Embryonic facial prominence (tissue), 1 donor: ENCODE data around the gene PRDM10.

Experiments
- DNase-seq: peaks from one replicate; pipeline ENCODE4 v3.0.0-alpha.2; 2016; ENCODE audit errors: extremely low spot score

The PRDM10 gene

GRCh38 chr11:130006929-130007328 is 4.3 kb upstream of the PRDM10 start:
- no peak for DNase-seq

DNA sequence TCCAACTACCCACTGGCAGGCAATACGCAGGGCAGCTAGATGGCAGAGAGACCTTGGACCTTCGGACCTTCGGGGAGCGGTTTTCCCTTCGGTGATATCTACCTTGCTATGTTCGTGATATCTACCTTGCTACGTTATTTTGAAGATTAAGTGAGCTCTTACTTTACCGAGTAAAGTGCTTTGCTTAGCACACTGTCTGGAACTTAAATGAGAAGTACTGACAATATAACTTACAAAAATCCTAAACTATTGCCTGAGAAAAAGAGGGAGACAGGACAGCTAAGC is 1.0 kb upstream of the PRDM10 start:
- no peak for DNase-seq

DNA sequence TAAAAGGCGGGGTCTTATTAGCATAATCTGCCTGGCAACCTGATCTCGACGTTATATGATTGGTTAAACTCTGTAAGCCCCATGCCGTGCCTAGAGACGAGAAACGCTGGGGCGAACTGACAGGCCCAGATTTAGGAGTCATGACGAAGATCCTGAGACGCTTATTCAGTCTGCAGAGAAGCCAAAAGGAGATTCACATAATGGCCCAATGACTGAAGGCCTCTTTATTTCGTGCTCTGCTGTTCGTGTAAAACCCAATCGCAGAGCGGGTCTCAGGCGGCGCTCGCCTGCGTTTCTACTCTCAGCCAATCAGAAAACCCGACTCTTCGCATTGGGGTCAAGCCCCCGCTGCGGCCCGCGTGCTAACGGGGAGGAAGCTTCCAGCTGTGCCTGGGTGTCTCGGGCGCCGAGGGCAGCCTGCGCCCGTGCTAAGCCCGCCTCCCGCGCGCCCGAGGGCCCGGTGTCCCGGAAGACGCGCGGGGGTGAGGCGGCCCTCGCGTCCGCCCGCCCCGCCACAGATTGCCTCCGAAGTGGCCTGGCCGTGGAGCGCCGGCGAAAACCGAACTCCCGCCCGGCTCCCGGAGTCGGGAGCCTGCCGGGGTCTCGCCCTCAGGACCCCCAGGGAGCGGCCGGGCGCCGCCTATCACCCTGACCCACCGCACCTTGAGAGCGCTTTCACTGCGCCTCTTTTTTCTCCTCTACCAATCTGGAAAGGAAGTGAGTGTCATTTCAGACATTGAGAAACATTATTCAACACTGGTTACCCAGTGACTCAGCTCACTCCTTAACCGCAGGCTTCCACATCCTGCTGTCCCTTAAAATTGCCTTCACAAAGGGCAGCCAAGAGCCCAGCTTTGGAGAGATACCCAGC is 446 bp upstream of the PRDM10 start:
- peak; percentile 97 for DNase-seq

DNA sequence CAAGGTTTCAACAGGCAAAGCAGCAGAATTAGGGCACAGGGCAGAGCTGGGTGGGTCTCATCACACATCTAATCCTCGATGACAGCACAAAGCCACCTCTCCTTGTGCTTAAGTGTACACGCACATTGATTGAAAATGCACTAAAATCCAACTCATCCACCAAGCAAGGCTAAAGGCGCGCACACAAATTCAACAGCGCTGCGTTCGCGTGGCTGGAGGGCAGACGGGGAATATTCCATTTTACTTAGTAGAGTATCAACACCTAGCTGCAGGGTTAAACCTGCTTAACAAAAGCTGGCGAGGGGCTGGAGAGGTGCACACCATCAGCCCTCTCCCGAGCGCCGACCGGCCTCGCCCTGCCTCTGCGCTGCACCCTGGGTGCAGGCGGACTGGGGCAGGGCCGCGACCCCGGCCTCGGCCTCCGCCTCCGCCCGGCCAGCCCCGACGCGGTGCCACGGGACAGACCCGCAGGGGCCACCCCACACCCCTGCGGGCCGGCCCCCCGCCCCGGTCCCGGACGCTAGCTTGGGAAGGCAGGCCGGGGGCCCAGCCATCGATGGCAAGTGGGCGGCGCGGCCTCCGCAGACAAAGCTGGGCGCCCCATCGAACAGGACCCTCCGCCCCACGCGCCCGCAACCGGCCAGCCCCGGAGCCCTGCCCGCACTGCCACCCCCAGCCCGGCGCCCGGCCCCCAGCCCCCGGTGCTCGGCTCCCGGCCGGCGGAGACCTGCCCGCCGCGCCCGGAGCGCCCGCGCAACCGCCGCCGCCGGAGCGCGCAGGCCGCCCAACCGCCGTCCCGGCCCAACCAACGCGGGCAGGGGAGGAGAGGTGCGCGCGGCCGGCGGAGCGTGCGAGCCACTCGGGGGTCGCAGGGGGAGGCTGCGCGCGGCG is 929 bp downstream of the PRDM10 start:
- DNase-seq: no peak

DNA sequence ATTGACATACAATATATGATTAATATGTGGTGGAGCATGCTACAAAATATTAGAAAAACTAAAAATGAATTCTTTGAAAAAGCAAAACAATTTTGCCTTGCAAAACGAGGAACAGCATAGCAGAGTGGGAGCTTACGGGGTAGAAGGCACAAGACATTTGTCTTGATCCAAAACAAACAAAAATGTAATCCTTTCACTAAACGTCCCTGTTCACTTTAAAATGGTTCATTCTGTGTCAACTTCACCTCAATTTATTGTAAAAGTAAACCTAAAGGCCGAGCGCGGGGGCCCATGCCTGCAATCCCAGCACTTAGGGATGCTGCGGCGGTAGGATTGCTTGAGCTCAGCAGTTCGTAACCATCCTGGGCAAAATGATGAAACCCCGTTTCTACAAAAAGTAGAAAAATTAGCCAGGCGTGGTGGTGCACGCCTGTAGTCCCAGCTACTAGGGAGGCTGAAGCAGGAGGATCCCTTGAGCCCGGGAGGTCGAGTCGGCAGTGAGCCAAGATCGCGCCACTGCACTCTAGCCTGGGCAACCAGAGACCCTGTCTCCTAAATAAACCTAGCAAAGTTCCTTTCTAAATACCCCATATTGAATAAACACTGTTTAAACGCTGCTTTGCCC is 2.0 kb downstream of the PRDM10 start:
- no peak for DNase-seq

DNA sequence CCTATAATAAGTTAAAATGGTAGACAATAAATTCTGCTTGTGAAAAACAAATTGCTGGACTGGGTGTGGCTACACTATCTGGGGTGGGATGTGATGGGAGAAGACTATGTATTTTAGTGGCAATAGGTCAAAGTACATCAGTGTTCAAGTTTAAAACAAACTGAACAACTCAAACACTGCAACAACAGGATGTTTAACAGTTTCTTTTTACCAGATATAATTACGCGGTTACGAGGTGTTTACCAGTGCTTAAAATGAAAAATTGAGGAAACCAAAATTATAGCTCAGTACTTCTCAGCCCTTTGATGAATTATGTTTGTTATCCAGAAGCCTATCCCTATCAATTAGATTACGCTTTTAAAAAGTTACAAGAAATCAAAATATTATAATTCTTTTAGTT is 3.2 kb downstream of the PRDM10 start:
- DNase-seq: no peak

DNA sequence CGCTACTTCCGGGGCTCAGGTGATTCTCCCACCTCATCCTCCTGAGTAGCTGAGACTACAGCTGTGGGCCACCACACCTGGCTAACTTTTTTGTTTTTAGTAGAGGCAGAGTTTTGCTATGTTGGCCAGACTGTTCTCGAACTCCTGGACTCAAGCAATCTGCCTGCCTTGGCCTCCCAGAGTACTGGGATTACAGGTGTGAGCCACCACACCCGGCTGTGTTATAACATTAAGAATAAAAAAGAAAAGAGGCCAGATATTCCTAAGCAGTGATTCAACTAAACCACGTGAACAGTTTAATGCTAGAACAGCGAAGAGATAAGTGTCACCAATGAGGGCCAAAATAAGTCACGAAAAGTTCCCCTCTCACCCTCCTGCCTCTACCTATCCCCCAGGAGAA is 3.7 kb downstream of the PRDM10 start:
- DNase-seq: no peak

GRCh38 chr11:129998107-129998506 is 4.5 kb downstream of the PRDM10 start:
- DNase-seq: no peak

DNA sequence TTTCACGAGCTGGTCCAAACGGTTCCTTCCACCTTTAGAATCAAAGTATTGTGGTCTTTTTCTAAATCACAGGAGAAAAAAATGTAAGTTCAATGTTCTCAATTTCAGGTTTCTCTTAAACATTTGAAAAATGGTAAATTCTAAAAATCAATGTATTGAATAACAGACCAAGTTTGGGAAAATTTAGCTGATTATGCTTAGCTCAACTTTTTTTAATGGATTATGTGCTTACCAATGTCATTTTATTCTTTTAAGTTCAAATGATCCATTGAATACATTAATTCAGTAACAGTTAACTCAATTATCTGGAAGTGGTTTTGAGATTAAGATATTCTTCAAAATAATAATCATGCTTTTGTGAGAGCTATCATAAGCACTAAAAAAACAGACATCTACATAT is 5.1 kb downstream of the PRDM10 start:
- DNase-seq: no peak

DNA sequence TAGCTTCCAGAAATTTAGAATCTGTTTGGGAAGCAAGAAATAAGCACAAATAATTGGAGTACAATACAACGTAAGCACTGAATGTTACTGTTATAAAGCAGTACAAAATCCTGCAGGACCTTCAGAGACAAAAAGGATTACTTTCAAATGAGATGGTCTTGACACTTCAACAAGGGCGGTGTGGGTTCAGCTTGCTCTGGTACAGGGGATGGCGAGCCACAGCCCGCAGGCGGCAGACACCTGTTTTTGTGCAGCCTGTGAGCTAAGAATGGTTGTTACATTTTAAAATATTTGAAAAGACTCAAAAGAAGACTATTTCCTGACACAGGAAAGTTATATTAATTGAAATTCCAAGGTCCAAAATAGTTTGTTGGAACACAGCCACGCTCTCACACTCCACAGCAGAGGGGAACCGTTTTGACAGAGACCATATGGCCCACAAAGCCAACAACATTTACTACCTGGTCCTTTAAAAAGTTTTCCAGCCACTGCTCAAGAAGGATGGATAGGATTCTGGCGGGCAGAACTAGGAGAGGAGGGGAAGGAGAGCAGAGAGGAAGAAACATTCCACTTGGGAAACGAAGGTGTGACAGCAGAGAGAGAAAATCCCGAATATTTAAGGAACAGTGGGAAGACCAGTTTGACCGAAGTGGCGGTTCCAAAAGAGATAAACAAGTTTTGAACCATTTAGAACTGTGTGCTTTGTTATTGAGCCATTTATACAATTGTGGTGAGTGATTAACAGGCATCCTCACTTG is 6.3 kb downstream of the PRDM10 start:
- DNase-seq: no peak

DNA sequence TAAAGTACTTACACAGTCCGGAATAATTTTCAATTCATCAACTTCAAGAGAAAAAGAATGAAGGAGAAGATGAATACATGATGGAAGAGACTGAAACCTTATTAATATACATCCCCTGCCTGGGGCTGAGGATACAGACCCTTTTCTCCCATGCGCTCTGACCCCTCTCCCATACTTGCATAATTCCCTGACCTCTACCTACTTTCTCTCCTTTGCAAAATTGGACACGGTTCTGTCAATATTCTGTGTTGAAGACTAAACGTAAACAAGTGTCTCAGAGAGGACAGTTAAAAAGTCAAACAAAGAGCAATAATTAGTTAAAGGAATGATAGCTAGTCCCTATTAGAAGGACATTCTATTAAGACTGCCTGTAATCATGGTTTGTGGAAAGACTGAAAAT is 7.5 kb downstream of the PRDM10 start:
- no peak for DNase-seq

DNA sequence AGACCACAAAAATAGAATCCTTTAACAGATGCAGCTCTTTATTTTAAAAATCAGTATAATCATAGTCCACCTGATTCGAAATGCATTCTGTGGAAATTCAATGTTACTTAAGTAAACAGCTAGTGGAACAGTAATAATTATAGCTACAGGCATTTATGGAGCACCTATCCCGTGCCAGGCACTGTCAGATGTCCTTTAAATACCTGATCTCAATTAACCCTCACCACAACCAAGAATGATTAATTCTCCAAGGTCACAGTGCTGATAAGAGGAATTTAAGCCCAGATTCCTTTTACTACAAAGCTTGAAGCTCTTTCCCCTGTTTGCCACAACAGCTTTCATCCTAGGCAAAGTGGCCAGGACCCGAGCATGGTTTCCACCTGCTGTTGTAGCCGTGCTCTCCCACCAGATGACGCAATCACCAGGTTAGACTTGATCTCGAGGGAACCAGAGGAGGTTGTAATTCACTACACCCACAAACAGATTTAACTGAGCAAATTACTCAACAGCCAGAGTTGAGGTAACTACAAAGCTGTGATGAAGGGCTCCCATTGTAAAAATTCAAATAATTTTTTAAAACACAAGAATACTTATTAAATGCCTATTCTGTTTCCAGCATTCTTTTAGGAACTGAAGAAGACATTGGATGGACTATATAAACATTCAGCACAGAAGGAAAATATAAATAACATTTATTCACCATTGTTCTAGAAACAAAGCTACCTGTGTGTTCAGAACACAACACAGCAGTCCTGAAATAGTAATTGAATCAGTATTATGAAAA is 10.3 kb downstream of the PRDM10 start:
- DNase-seq: no peak

GRCh38 chr11:129989149-129989813 is 13.4 kb downstream of the PRDM10 start:
- DNase-seq: no peak

DNA sequence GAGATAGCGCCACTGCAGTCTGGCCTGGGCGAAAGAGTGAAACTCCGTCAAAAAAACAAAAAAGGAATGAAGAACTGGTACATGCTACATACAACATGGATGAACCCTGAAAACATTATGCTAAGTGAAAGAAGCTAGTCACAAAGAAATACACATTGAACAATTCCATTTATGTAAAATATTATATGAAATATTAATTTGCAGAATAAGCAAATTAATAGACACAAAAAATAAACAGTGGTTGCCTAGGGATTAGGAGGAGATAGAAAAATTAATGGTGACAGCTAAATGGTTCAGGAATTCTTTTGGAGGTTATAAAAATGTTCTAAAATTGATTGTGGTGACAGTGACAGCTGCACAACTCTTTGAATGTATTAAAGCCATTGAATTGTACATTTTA is 14.7 kb downstream of the PRDM10 start:
- no peak for DNase-seq

GRCh38 chr11:129985823-129986222 is 16.8 kb downstream of the PRDM10 start:
- DNase-seq: no peak

DNA sequence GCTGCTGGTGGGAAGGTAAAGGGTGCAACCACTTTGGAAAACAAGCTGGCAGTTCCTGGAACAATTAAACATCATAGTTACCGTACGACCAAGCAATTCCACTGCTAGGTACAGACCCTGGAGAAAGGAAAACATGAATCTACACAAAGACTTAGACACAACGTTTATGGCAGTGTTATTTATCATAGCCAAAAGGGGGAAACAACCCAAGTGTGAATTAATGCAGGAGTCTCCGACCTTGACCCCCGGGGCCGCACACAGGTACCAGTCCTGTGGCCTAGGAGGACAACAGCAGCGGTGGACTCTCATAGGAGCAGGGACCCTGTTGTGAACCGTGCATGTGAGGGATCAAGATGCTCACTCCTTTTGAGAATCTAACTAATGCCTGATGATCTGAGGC is 22.5 kb downstream of the PRDM10 start:
- DNase-seq: no peak

DNA sequence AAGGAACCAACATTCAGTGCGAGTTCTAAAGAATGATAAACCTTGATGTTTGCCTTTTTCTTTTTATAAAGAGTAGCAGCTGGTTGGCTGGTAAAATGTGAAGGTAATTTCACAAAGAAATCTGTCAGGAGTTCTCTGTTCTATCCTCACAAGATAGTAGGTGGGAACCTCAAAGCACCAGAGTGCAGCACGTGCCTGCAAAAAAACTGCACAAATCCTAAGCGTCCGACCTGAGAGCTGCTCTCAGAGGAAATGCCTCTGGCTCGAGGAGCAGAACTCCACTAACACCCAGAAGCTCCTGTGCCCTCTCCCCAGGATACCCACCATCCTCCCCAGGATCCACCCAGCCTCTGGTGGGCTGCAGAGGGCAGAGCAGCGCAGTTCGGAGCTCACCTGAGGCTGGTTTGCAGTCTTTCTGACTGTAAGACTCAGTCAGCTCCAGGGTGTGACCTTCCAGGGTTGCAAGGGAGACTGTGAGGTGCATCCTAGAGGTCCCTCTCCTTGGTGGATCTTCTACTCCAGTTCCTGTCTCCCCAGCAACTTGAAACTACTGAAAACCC is 23.5 kb downstream of the PRDM10 start:
- DNase-seq: no peak

DNA sequence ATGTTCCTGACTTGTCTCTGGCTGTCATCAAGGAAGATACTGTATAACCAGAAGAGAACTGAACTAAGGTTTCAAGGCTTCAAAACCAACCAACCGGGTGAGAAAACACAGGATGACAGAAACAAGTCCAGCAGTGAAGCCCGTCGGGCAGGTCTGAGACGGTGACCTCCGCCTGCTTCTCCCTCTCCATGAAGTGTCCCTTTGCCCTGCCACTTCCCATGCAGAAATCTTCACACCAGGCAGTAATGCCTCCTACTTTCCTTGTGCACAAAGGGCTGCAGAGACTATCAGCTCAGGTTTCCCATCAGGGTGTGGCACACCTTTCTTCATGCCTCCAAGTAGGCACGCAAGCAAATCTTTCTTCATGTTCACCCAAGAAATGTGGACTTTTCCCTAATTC is 24.2 kb downstream of the PRDM10 start:
- no peak for DNase-seq

DNA sequence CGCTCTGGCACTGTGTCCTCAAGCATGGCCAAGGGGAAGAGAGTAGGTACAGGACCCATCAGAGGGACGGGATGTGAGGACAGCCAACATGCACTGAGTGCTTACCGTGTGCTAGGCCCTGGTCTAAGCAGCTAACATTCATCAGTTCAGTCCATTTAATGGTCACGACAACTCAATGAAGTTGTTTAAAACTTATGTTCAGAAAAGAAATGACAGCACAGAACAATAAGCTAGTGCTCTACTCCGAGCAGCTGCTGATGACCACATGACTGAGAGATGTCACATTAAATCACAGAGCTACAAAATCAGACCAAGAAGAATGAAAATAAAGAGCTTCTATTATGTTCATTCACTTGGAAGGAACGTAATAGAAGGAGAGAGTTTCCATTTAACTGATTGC is 26.3 kb downstream of the PRDM10 start:
- no peak for DNase-seq

- no peak for DNase-seq
Observed at GRCh38 chr11:129975543-129975942, 27.1 kb downstream of the PRDM10 start.
